Endothelial cell of umbilical vein (primary cell): ENCODE results near the gene C5orf47. TPM values are rescaled to one million over a fixed set of nuclear protein-coding genes. Genes with fewer than 3 reads are reported as not detected.

Source experiments
- BruUV-seq: library from RNA; stranded (reverse); fragments of 400-500 nt; replicated peaks from 2 replicates; lab custom pipeline; 2021; lab: Mats Ljungman, UMichigan
- CTCF ChIA-PET: fragments of 300-600, 350-600 bp; sonication (Branson Sonifier 250); formaldehyde crosslinking; loops from one replicate; lab custom pipeline; 2021; ENCODE audit warnings: antibody characterized with exemption, inconsistent platforms; lab: Charles Lee
- POLR2A ChIA-PET: fragments of 300-600, 350-600 bp; sonication (Branson Sonifier 250); formaldehyde crosslinking; loops from one replicate; lab custom pipeline; 2021; ENCODE audit warnings: antibody characterized with exemption, inconsistent platforms; lab: Charles Lee
- DNase-seq: peaks from one replicate; pipeline ENCODE4 v3.0.0-alpha.2; 2011; ENCODE audit warnings: low read depth, low spot score
- FAIRE-seq: peaks from 2 replicates; lab custom pipeline; 2011; peaks lifted over from hg19 to GRCh38; lab: Jason Lieb, UNC
- H2AFZ ChIP-seq: 2 replicates; pipeline ENCODE4 v1.6.0; 2012; ENCODE audit warnings: low read depth, low read length, control low read depth, inconsistent platforms
- H3K27ac ChIP-seq: 2 replicates; pipeline ENCODE4 v1.5.1; 2011; ENCODE audit warnings: low read depth, mild to moderate bottlenecking, control low read depth, low read length, moderate library complexity; ENCODE audit not compliant: insufficient read depth
- H3K27me3 ChIP-seq, 2 experiments: 2 replicates each; pipeline versions ENCODE4 v1.6.0 to v1.6.1; 2011; ENCODE audit warnings: low read length in 2 of 2, mixed read lengths in 1 of 2; ENCODE audit not compliant: control insufficient read depth in 2 of 2, insufficient read depth in 2 of 2
- H3K36me3 ChIP-seq, 2 experiments: 2 replicates in 1 of 2; 3 replicates in 1 of 2; pipeline ENCODE4 v1.5.1; 2011; ENCODE audit warnings: low read length in 2 of 2, mild to moderate bottlenecking in 1 of 2, moderate library complexity in 1 of 2; ENCODE audit not compliant: control insufficient read depth in 2 of 2, insufficient read depth in 2 of 2; ENCODE audit errors: extremely low read depth in 1 of 2
- H3K4me1 ChIP-seq: 3 replicates; pipeline ENCODE4 v1.5.1; 2011; ENCODE audit warnings: mild to moderate bottlenecking, low read length; ENCODE audit not compliant: control insufficient read depth, insufficient read depth; ENCODE audit errors: extremely low read depth
- H3K4me2 ChIP-seq: 2 replicates; pipeline ENCODE4 v1.6.1; 2011; ENCODE audit warnings: low read length, control low read depth, mixed read lengths; ENCODE audit not compliant: insufficient read depth
- H3K4me3 ChIP-seq, 3 experiments: fragments of 200-600 bp in 1 of 3; sonication (generic), shearing (Covaris generic) in 1 of 3; replicated peaks in 1 of 3; 2 replicates each; pipeline ENCODE4 v1.5.1; 2011 to 2016; ENCODE audit warnings: control low read depth in 3 of 3, low read length in 3 of 3, mild to moderate bottlenecking in 2 of 3, inconsistent platforms in 1 of 3, low read depth in 1 of 3, moderate library complexity in 1 of 3; ENCODE audit not compliant: insufficient read depth in 1 of 3
- H3K79me2 ChIP-seq: 2 replicates; pipeline ENCODE4 v1.6.0; 2012; ENCODE audit warnings: low read length, inconsistent platforms; ENCODE audit not compliant: control insufficient read depth, insufficient read depth
- H3K9ac ChIP-seq: replicated peaks from 2 replicates; pipeline ENCODE3; 2011; ENCODE audit warnings: low read length, control low read depth; ENCODE audit not compliant: insufficient read depth; ENCODE audit errors: extremely low read depth
- H3K9me1 ChIP-seq: replicated peaks from 3 replicates; pipeline ENCODE4 v1.6.0; 2011; ENCODE audit warnings: mild to moderate bottlenecking, low read length; ENCODE audit not compliant: control insufficient read depth, insufficient read depth; ENCODE audit errors: extremely low read depth
- H3K9me3 ChIP-seq: replicated peaks from 2 replicates; pipeline ENCODE4 v1.5.1; 2012; ENCODE audit warnings: low read length, inconsistent platforms; ENCODE audit not compliant: control insufficient read depth, insufficient read depth
- H4K20me1 ChIP-seq: replicated peaks from 2 replicates; pipeline ENCODE3; 2011; ENCODE audit warnings: mild to moderate bottlenecking, low read length; ENCODE audit not compliant: control insufficient read depth, insufficient read depth; ENCODE audit errors: extremely low read depth
- EZH2 ChIP-seq: IDR thresholded peaks from 2 replicates; pipeline ENCODE4 v1.6.1; 2012; ENCODE audit warnings: borderline replicate concordance, low read depth, mild to moderate bottlenecking, moderate library complexity, low read length, inconsistent platforms; ENCODE audit not compliant: severe bottlenecking
- FOS ChIP-seq: IDR thresholded peaks from 2 replicates; pipeline ENCODE4 v1.6.1; 2011; ENCODE audit warnings: mild to moderate bottlenecking, low read length, moderate library complexity, borderline replicate concordance; ENCODE audit not compliant: insufficient read depth
- GATA2 ChIP-seq: IDR thresholded peaks from 2 replicates; pipeline ENCODE4 v1.7.0; 2011; ENCODE audit warnings: low read depth, mild to moderate bottlenecking, moderate library complexity, mixed read lengths, low read length; ENCODE audit not compliant: insufficient read length, insufficient read depth
- JUN ChIP-seq: IDR thresholded peaks from 2 replicates; pipeline ENCODE4 v1.6.1; 2011; ENCODE audit warnings: borderline replicate concordance, low read depth; ENCODE audit not compliant: insufficient read length, insufficient read depth
- MYC ChIP-seq: IDR thresholded peaks from one replicate; pipeline ENCODE4 v1.6.1; 2011; ENCODE audit warnings: mild to moderate bottlenecking, low read depth, low read length
- POLR2A ChIP-seq: IDR thresholded peaks from 2 replicates; pipeline ENCODE4 v1.6.1; 2012; ENCODE audit warnings: low read depth, mild to moderate bottlenecking, control low read depth, low read length
- POLR2AphosphoS5 ChIP-seq: IDR thresholded peaks from 2 replicates; pipeline ENCODE4 v1.6.1; 2012; ENCODE audit warnings: low read depth, mild to moderate bottlenecking, control low read depth, low read length, moderate library complexity; ENCODE audit not compliant: insufficient read depth
- dilution Hi-C: fragments of 300-500 bp; cut with MboI; formaldehyde crosslinking; loops from one replicate; pipeline ENCODE4 v1.15.0; 2019; ENCODE audit warnings: low sequenced_read_pairs; ENCODE audit not compliant: extremely low pct_ligation_motif_present
- intact Hi-C: fragments of 100-400 bp; cut with micrococcal nuclease; formaldehyde crosslinking; loops from one replicate; pipeline ENCODE4 v1.10.0; 2022
- polyA plus RNA-seq, 4 experiments: library from polyadenylated mRNA; depleted of rRNA in 3 of 4; stranded (reverse) in 3 of 4; unstranded in 1 of 4; fragments of >200 nt; gene quantifications; 2 replicates each; pipeline versions ENCODE4 v1.2.1 to v1.2.3, GENCODE V29; 2011 to 2012; ENCODE audit warnings: missing spikeins in 1 of 4
- total RNA-seq: library from RNA; stranded (reverse); gene quantifications from 2 replicates; pipeline ENCODE4 v1.2.3, GENCODE V29; 2021
- TF ChIP-seq, protein P1 (sequence below): IDR thresholded peaks from 2 replicates; pipeline ENCODE4 v1.6.1; 2011; ENCODE audit not compliant: insufficient read depth, insufficient read length
- TF ChIP-seq, protein P2 (sequence below), 2 donors: IDR thresholded peaks; 1 replicate in 1 of 2; 2 replicates in 1 of 2; pipeline ENCODE4 v1.5.1; 2011; ENCODE audit warnings: low read length in 2 of 2, mild to moderate bottlenecking in 2 of 2, moderate library complexity in 2 of 2, control low read depth in 1 of 2, inconsistent platforms in 1 of 2, low read depth in 1 of 2; ENCODE audit not compliant: insufficient read depth in 1 of 2; ENCODE audit errors: extremely low read depth in 1 of 2

The C5orf47 gene
- total and polyA plus RNA-seq, 2 donors (not counting 3 experiments of a cell fraction or from before 2014, with no cell fraction given) = not detected

DNA sequence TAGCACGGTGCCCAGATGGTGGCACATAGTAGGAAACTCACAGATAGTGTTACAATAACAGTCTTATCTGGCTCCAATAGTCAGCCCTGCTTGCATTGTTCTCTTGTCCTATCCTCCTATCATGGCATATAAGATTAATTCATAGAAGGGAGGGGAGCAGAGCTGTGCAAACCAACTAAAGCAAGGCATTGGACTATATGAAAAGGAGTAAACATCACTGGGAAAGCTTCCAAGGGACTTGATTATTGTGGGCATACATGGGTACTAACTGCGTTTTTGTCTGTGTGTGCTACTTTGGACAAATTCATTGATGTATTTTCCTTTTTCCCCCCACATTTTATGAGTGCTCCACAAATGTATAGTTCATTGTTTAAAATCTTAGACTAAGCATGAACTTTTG is 43.8 kb upstream of the C5orf47 start:
- H3K9me3 ChIP-seq = no peaks in the 10 kb centered on the region
- no peaks in the 10 kb centered on the region for H4K20me1 ChIP-seq
- no peaks in the 10 kb centered on the region for H3K27me3 ChIP-seq
- H3K9ac ChIP-seq = no peak overlapping the region
- ChIA-PET CTCF (interaction anchor here (1.6 kb wide), 1 partner anchor 20 kb away, joined by 5 read pairs; no protein-coding TSS in a partner anchor), POLR2A (no interaction called here)
- peaks cover 9% of the 10 kb centered on the region for H3K4me1 ChIP-seq
- no peaks in the 10 kb centered on the region for H3K79me2 ChIP-seq
- no peak overlapping the region for H2AFZ ChIP-seq
- H3K36me3 ChIP-seq = peaks cover 3 to 11% of the 10 kb centered on the region in 2 experiments
- no peak overlapping the region for H3K4me2 ChIP-seq
- dilution Hi-C loops = no loop called here
- H3K9me1 ChIP-seq = no peaks in the 10 kb centered on the region
- no peak overlapping the region for H3K27ac ChIP-seq
- intact Hi-C loops = no loop called here
- H3K4me3 ChIP-seq = no peak overlapping the region
- DNase-seq (no peak), FAIRE-seq (no peak)
- TF ChIP-seq FOS (no peak), GATA2 (no peak), POLR2AphosphoS5 (no peak), MYC (no peak), POLR2A (no peak), JUN (no peak), EZH2 (no peak)
- TF ChIP-seq, protein P1, sequence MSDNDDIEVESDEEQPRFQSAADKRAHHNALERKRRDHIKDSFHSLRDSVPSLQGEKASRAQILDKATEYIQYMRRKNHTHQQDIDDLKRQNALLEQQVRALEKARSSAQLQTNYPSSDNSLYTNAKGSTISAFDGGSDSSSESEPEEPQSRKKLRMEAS = no peak
- TF ChIP-seq, protein P2, sequence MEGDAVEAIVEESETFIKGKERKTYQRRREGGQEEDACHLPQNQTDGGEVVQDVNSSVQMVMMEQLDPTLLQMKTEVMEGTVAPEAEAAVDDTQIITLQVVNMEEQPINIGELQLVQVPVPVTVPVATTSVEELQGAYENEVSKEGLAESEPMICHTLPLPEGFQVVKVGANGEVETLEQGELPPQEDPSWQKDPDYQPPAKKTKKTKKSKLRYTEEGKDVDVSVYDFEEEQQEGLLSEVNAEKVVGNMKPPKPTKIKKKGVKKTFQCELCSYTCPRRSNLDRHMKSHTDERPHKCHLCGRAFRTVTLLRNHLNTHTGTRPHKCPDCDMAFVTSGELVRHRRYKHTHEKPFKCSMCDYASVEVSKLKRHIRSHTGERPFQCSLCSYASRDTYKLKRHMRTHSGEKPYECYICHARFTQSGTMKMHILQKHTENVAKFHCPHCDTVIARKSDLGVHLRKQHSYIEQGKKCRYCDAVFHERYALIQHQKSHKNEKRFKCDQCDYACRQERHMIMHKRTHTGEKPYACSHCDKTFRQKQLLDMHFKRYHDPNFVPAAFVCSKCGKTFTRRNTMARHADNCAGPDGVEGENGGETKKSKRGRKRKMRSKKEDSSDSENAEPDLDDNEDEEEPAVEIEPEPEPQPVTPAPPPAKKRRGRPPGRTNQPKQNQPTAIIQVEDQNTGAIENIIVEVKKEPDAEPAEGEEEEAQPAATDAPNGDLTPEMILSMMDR (IDR thresholded peaks at IDR 0.05; ENCODE audit: extremely low read depth in 1 of 2, insufficient read depth in 1 of 2, low read depth in 1 of 2, low read length in 2 of 2) = no peak
- no TSS peak for BruUV-seq
